PFSK-1 (cell line): ENCODE measurements around the gene GOLGA6L10.

Source experiments
- FOXP2 ChIP-seq: optimal IDR thresholded peaks from 2 replicates; pipeline ENCODE3; 2011; ENCODE audit warnings: borderline replicate concordance, control low read depth, inconsistent platforms; ENCODE audit not compliant: insufficient read depth; ENCODE audit errors: extremely low read length, extremely low read depth
- POLR2AphosphoS5 ChIP-seq: IDR thresholded peaks from 2 replicates; pipeline ENCODE4 v1.6.1; 2012; ENCODE audit warnings: low read depth, mild to moderate bottlenecking, control low read depth, low read length, moderate library complexity
- SIN3A ChIP-seq: IDR thresholded peaks from 2 replicates; pipeline ENCODE4 v1.6.1; 2012; ENCODE audit warnings: mild to moderate bottlenecking, low read length, moderate library complexity, borderline replicate concordance; ENCODE audit not compliant: insufficient read depth
- TAF1 ChIP-seq: IDR thresholded peaks from 2 replicates; pipeline ENCODE4 v1.6.1; 2012; ENCODE audit warnings: low read length, control low read depth, borderline replicate concordance; ENCODE audit not compliant: insufficient read depth
- TF ChIP-seq, protein P1 (sequence below), 2 experiments: IDR thresholded peaks; 2 replicates each; pipeline versions ENCODE4 v1.6.1 to v1.8.0; 2011 to 2012; ENCODE audit warnings: low read depth in 2 of 2, low read length in 2 of 2, control low read depth in 1 of 2, inconsistent platforms in 1 of 2, mild to moderate bottlenecking in 1 of 2, moderate library complexity in 1 of 2; ENCODE audit not compliant: insufficient read depth in 1 of 2

The GOLGA6L10 gene

DNA sequence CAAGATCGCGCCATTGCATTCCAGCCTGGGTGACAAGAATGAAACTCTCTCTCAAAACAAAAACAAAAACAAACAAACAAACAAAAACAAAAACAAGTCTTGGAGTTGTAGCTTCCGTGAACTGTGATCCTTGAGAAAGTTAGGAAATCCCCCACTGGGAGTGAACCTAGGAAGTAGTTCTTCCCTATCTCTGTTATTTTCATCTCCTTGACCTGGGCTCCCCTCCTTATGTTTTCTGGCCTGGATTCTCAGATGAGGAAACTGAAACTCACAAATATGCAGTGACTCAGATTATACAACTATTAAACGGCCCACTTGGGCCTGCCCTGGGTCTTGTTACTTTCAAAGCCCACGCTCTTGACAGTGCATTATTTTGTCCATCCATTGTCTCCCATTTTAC lies 57.0 kb downstream of the GOLGA6L10 start:
- TF ChIP-seq POLR2AphosphoS5 (no peak), SIN3A (no peak), FOXP2 (no peak), TAF1 (no peak)
- TF ChIP-seq, protein P1, sequence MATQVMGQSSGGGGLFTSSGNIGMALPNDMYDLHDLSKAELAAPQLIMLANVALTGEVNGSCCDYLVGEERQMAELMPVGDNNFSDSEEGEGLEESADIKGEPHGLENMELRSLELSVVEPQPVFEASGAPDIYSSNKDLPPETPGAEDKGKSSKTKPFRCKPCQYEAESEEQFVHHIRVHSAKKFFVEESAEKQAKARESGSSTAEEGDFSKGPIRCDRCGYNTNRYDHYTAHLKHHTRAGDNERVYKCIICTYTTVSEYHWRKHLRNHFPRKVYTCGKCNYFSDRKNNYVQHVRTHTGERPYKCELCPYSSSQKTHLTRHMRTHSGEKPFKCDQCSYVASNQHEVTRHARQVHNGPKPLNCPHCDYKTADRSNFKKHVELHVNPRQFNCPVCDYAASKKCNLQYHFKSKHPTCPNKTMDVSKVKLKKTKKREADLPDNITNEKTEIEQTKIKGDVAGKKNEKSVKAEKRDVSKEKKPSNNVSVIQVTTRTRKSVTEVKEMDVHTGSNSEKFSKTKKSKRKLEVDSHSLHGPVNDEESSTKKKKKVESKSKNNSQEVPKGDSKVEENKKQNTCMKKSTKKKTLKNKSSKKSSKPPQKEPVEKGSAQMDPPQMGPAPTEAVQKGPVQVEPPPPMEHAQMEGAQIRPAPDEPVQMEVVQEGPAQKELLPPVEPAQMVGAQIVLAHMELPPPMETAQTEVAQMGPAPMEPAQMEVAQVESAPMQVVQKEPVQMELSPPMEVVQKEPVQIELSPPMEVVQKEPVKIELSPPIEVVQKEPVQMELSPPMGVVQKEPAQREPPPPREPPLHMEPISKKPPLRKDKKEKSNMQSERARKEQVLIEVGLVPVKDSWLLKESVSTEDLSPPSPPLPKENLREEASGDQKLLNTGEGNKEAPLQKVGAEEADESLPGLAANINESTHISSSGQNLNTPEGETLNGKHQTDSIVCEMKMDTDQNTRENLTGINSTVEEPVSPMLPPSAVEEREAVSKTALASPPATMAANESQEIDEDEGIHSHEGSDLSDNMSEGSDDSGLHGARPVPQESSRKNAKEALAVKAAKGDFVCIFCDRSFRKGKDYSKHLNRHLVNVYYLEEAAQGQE (IDR thresholded peaks at IDR 0.05; ENCODE audit: insufficient read depth in 1 of 2, low read depth in 2 of 2, low read length in 2 of 2), result no peak
